ENCODE data around the gene RNF130.

The RNF130 gene

DNA sequence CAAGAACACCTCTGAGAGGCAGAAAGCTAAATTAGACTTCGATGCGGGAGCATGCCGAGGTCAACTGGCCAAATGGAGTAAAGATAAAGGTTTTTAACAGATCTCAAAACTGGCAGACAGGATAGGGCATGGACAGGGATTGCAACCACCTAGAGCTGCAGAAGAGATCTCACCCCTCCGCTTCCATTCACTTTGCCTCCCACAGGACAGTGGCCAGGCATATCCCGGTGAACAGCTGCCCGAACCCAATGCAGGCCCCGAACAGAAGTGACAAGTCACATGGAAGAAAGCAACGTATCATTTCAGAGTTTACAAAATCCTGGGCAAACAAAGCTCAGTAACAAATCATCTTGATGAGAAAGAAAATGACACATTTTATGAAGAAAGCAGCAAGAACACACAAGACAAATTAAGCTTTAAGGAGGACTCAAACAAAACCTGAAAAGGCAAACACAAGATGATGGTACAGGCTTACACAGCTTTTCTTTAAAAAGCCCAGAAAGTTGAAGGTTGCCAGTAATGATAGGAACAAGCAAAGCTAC, 18.4 kb downstream of the RNF130 start:
- no peak overlapping the region for H3K4me3 ChIP-seq (ENCODE audit: low read depth, low read length)
- TF ChIP-seq CTCF (IDR thresholded peaks at IDR 0.05; ENCODE audit: borderline replicate concordance, insufficient read depth, low read depth, low read length), result no peak

DNA sequence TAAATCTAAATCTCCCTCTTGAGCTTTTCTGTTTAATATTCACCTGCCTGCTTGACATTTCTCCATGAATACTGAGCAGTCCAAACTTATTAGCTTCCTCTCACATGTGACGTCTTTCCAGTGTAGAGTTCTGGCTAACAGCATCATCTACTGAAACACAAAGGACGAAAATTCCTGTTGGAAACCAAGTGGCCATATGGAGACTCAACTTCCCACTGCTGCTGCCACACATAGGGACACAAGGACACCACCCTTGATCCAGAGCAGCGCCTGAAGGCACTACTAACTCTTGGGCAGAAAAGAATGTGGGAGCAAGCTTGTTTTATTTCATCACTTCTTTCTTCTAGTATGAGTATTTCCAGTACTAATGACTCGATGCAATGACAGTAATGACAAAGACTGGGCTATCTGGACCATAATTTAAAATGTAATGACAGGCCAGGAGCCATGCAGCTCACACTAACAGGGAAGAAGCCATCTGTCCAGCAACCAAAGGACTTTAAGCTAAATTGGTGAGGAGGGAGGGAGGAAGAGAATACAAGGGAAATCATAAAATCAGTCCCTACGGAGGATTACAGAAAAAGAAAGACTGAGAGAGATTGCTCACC, 19.2 kb downstream of the RNF130 start:
- TF ChIP-seq CTCF (IDR thresholded peaks at IDR 0.05; ENCODE audit: borderline replicate concordance, insufficient read depth, low read depth, low read length), result no peak
- H3K4me3 ChIP-seq (ENCODE audit: low read depth, low read length), result no peak overlapping the region

DNA sequence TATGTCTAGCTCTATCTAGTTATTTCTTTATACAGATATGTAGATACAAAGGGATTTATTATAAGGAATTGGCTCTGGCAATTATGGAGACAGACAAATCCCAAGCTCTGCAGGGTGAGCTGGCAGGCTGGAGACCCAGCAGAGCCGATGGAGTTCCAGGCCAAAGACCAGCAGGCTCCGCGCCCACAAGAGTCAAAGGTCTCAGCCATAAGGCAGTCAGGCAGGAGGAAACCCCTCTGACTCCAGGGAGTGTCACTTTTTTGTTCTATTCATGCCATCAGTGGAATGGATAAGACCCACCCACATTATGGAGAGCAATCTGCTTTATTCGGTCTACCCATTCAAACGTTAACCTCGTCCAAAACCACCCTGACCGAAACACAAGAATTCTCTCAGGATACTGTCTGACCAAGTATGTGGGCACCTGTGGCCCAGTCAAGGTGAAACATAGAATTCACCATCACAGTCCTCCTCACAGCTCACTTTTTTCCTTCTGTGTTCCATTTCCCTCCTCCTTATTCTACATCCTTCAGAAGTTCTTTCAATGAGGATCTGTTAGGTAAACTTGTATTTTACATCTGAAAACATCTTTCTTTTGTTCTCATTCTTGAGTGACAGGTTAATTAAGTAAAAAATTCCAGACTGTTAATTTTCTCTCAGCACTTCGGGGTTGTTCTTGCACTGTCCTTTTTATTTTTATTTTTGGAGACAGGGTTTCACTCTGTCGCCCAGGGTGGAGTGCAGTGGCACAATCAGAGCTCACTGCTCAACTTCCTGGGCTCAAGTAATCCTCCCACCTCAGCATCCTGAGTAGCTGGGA, 21.2 kb downstream of the RNF130 start:
- no peak overlapping the region for H3K4me3 ChIP-seq (ENCODE audit: low read depth, low read length)
- no peak for TF ChIP-seq CTCF (IDR thresholded peaks at IDR 0.05; ENCODE audit: borderline replicate concordance, insufficient read depth, low read depth, low read length)

DNA sequence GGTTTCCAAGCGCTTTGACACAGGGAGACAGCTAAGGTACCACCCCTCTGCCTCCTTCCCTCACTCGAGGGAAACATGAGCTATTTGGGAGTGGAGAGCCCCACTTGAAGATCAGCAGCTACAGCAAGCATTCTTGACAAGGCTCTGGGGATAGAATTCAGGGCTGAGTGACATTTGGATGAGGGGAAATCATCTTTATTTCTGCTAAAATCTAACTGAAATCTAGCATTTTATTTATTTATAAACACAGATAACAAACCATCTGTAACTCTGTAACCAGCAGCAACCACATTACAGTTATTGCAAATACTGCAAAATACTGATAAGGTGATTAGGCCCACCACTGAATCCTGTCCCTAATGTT, 22.4 kb downstream of the RNF130 start:
- H3K4me3 ChIP-seq (ENCODE audit: low read depth, low read length), result no peak overlapping the region

GRCh38 chr5:180047667-180048066, 23.9 kb downstream of the RNF130 start:
- TF ChIP-seq CTCF (IDR thresholded peaks at IDR 0.05; ENCODE audit: borderline replicate concordance, insufficient read depth, low read depth, low read length), result no peak
- no peak overlapping the region for H3K4me3 ChIP-seq (ENCODE audit: low read depth, low read length)

More for the DNA sequence above, 22.4 kb downstream of the RNF130 start:
- no peak for TF ChIP-seq CTCF (IDR thresholded peaks at IDR 0.05; ENCODE audit: borderline replicate concordance, insufficient read depth, low read depth, low read length)

DNA sequence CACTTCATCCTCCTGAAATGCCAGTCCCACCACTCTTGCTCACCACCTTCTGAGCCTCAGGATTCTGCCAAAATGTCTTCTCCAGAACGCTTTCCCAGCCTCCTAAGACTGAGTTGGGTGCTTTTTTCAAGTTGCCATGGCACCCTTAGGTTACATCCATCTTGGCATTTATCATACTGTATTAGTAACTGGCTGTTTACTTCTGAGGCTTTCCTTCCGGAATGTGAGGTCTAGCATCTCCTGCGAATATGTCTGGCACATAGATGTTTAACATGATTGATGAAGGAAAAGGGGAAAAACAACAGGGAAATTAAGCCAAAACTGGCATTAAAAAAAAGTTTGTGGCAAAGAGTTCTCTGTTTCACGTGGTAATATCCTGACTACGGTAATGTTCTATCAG, 24.9 kb downstream of the RNF130 start:
- no peak for TF ChIP-seq CTCF (IDR thresholded peaks at IDR 0.05; ENCODE audit: borderline replicate concordance, insufficient read depth, low read depth, low read length)
- no peak overlapping the region for H3K4me3 ChIP-seq (ENCODE audit: low read depth, low read length)
